MCF 10A (cell line): ENCODE data around the gene C11orf21. TPM values are rescaled to one million over a fixed set of nuclear protein-coding genes. Genes with fewer than 3 reads are reported as not detected.

Source experiments
- BruUV-seq: library from RNA; stranded (reverse); fragments of 400-500 nt; replicated peaks from 2 replicates; lab custom pipeline; 2021; lab: Mats Ljungman, UMichigan
- CTCF ChIA-PET: fragments of 300-600 bp; sonication (Branson Sonifier 250); formaldehyde crosslinking; extraction: SDS; loops from one replicate; lab custom pipeline; 2021; ENCODE audit warnings: antibody characterized with exemption, inconsistent platforms; lab: Yijun Ruan, JAX
- POLR2A ChIA-PET: fragments of 300-600, 350-650 bp; sonication (Branson Sonifier 250); formaldehyde crosslinking; extraction: SDS; loops from one replicate; lab custom pipeline; 2020; ENCODE audit warnings: antibody characterized with exemption, inconsistent platforms; lab: Yijun Ruan, JAX
- DNase-seq: peaks from one replicate; pipeline ENCODE4 v3.0.0-alpha.2; 2018; ENCODE audit not compliant: unreplicated experiment
- H3K27ac Mint-ChIP-seq: one replicate; pipeline ENCODE4 v1.8.0; 2022; ENCODE audit warnings: mild to moderate bottlenecking, low read depth, mixed read lengths; ENCODE audit not compliant: unreplicated experiment
- H3K27me3 Mint-ChIP-seq: one replicate; pipeline ENCODE4 v1.8.0; 2022; ENCODE audit warnings: mixed read lengths; ENCODE audit not compliant: insufficient read depth, unreplicated experiment
- H3K36me3 Mint-ChIP-seq: one replicate; pipeline ENCODE4 v1.8.0; 2022; ENCODE audit warnings: mild to moderate bottlenecking, moderate library complexity, mixed read lengths; ENCODE audit not compliant: insufficient read depth, unreplicated experiment
- H3K4me1 Mint-ChIP-seq: one replicate; pipeline ENCODE4 v1.8.0; 2022; ENCODE audit warnings: mixed read lengths; ENCODE audit not compliant: insufficient read depth, unreplicated experiment
- H3K4me3 Mint-ChIP-seq: one replicate; pipeline ENCODE4 v1.8.0; 2022; ENCODE audit warnings: mild to moderate bottlenecking, moderate library complexity, mixed read lengths; ENCODE audit not compliant: unreplicated experiment
- H3K9me3 Mint-ChIP-seq: one replicate; pipeline ENCODE4 v1.8.0; 2022; ENCODE audit warnings: mixed read lengths; ENCODE audit not compliant: unreplicated experiment
- CTCF ChIP-seq: fragments of 200-600 bp; IDR thresholded peaks from one replicate; pipeline ENCODE4 v1.8.0; 2022; ENCODE audit warnings: antibody characterized with exemption, mild to moderate bottlenecking; ENCODE audit not compliant: unreplicated experiment
- intact Hi-C: fragments of 100-400 bp; cut with micrococcal nuclease; formaldehyde crosslinking; loops from 2 replicates; pipeline ENCODE4 v1.14.1; 2022
- total RNA-seq: library from RNA; stranded (reverse); gene quantifications from 2 replicates; pipeline ENCODE4 v1.2.3, GENCODE V29; 2022

C11orf21 gene
- total RNA-seq, 1 experiment from 2014 or later: not detected

GRCh38 chr11:2275334-2276279, 26.1 kb downstream of the C11orf21 start:
- POLR2A ChIA-PET: interaction anchor here (0.6 kb wide), 1 partner anchor 51 kb away, joined by 3 read pairs; no protein-coding TSS in a partner anchor

GRCh38 chr11:2273771-2274170, 27.9 kb downstream of the C11orf21 start:
- BruUV-seq: no TSS peak
- TF ChIP-seq CTCF: no peak
- ChIA-PET POLR2A (no interaction called here), CTCF (interaction anchor here (0.6 to 1.1 kb wide), 2 partner anchors 17 to 25 kb away, joined by 3 read pairs; no protein-coding TSS in a partner anchor)
- no peaks in the 10 kb centered on the region for H3K36me3 Mint-ChIP-seq
- no peak for DNase-seq
- intact Hi-C loops: no loop called here
- H3K27ac Mint-ChIP-seq: no peak overlapping the region
- peaks cover 30% of the 10 kb centered on the region for H3K27me3 Mint-ChIP-seq
- no peaks in the 10 kb centered on the region for H3K4me1 Mint-ChIP-seq
- no peaks in the 10 kb centered on the region for H3K9me3 Mint-ChIP-seq
- no peak overlapping the region for H3K4me3 Mint-ChIP-seq

More at GRCh38 chr11:2275334-2276279, 26.1 kb downstream of the C11orf21 start:
- H3K27ac Mint-ChIP-seq: no peak overlapping the region
- no peak for TF ChIP-seq CTCF
- DNase-seq: no peak
- H3K9me3 Mint-ChIP-seq: peaks cover 5% of the 10 kb centered on the region
- peaks cover 47% of the 10 kb centered on the region for H3K27me3 Mint-ChIP-seq
- no peaks in the 10 kb centered on the region for H3K4me1 Mint-ChIP-seq
- H3K4me3 Mint-ChIP-seq: no peak overlapping the region
- intact Hi-C loops: no loop called here
- H3K36me3 Mint-ChIP-seq: no peaks in the 10 kb centered on the region
- CTCF ChIA-PET: interaction anchor here (1.4 to 3.3 kb wide), 2 partner anchors 81 to 145 kb away, joined by 5 to 16 read pairs; no protein-coding TSS in a partner anchor
- no TSS peak for BruUV-seq

- no TSS peak for BruUV-seq
- Mint-ChIP-seq H3K4me1 (no peaks in the 10 kb centered on the region), H3K27me3 (peaks cover 26% of the 10 kb centered on the region), H3K9me3 (no peaks in the 10 kb centered on the region), H3K27ac (no peak overlapping the region), H3K36me3 (no peaks in the 10 kb centered on the region), H3K4me3 (no peak overlapping the region)
- POLR2A ChIA-PET: no interaction called here
- intact Hi-C loops: no loop called here
- CTCF ChIA-PET: interaction anchor here (0.6 to 1.1 kb wide), 2 partner anchors 17 to 26 kb away, joined by 3 read pairs; no protein-coding TSS in a partner anchor
- no peak for DNase-seq
- no peak for TF ChIP-seq CTCF
Measured at GRCh38 chr11:2273311-2273710, 28.4 kb downstream of the C11orf21 start.

- ChIA-PET CTCF (no interaction called here), POLR2A (no interaction called here)
- Mint-ChIP-seq H3K4me1 (no peaks in the 10 kb centered on the region), H3K27me3 (peaks cover 22% of the 10 kb centered on the region), H3K27ac (no peak overlapping the region), H3K9me3 (no peaks in the 10 kb centered on the region), H3K4me3 (no peak overlapping the region), H3K36me3 (no peaks in the 10 kb centered on the region)
- intact Hi-C loops: no loop called here
- DNase-seq: no peak
- TF ChIP-seq CTCF: no peak
- no TSS peak for BruUV-seq
Measured at GRCh38 chr11:2272946-2273280, 28.8 kb downstream of the C11orf21 start.
